Endothelial cell of umbilical vein (primary cell): Measurements from ENCODE around the gene SF3B4.

Source experiments
- CTCF ChIP-seq, 2 donors: IDR thresholded peaks; 1 replicate in 1 of 2; 2 replicates in 1 of 2; pipeline ENCODE4 v1.5.1; 2011; ENCODE audit warnings: low read length in 2 of 2, mild to moderate bottlenecking in 2 of 2, moderate library complexity in 2 of 2, control low read depth in 1 of 2, inconsistent platforms in 1 of 2, low read depth in 1 of 2; ENCODE audit not compliant: insufficient read depth in 1 of 2; ENCODE audit errors: extremely low read depth in 1 of 2
- EZH2 ChIP-seq: IDR thresholded peaks from 2 replicates; pipeline ENCODE4 v1.6.1; 2012; ENCODE audit warnings: borderline replicate concordance, low read depth, mild to moderate bottlenecking, moderate library complexity, low read length, inconsistent platforms; ENCODE audit not compliant: severe bottlenecking
- POLR2A ChIP-seq: IDR thresholded peaks from 2 replicates; pipeline ENCODE4 v1.6.1; 2012; ENCODE audit warnings: low read depth, mild to moderate bottlenecking, control low read depth, low read length
- POLR2AphosphoS5 ChIP-seq: IDR thresholded peaks from 2 replicates; pipeline ENCODE4 v1.6.1; 2012; ENCODE audit warnings: low read depth, mild to moderate bottlenecking, control low read depth, low read length, moderate library complexity; ENCODE audit not compliant: insufficient read depth

GRCh38 chr1:149926296-149926695 lies 1.3 kb downstream of the SF3B4 start:
- TF ChIP-seq CTCF (IDR thresholded peaks at IDR 0.05; ENCODE audit: extremely low read depth in 1 of 2, insufficient read depth in 1 of 2, low read depth in 1 of 2, low read length in 2 of 2) (no peak), POLR2A (no peak), POLR2AphosphoS5 (no peak), EZH2 (no peak)
